Progenitor cell of endocrine pancreas (in vitro differentiated cells): ENCODE results near the gene TNPO1. TPM values are rescaled to one million over a fixed set of nuclear protein-coding genes. Genes with fewer than 3 reads are reported as not detected.
"Not testable (repeated sequence)": the region's sequence is repeated elsewhere in the genome, so short reads cannot be mapped to it uniquely, and the experiment has no call there.

Experiments used
- DNase-seq: peaks from one replicate; pipeline ENCODE4 v3.0.0; 2021; ENCODE audit warnings: low spot score; ENCODE audit not compliant: unreplicated experiment
- H3K27ac Mint-ChIP-seq: 2 replicates; pipeline ENCODE4 v1.8.0; 2021; ENCODE audit warnings: mild to moderate bottlenecking, moderate library complexity, mixed read lengths
- H3K27me3 Mint-ChIP-seq: 2 replicates; pipeline ENCODE4 v1.8.0; 2021; ENCODE audit warnings: mixed read lengths
- H3K36me3 Mint-ChIP-seq: 2 replicates; pipeline ENCODE4 v1.8.0; 2022; ENCODE audit warnings: mixed read lengths; ENCODE audit not compliant: insufficient read depth
- H3K4me1 Mint-ChIP-seq: 2 replicates; pipeline ENCODE4 v1.8.0; 2021; ENCODE audit warnings: low read depth, mixed read lengths
- H3K4me3 Mint-ChIP-seq: 2 replicates; pipeline ENCODE4 v1.8.0; 2021; ENCODE audit warnings: low read depth, mild to moderate bottlenecking, moderate library complexity, mixed read lengths
- H3K9me3 Mint-ChIP-seq: 2 replicates; pipeline ENCODE4 v1.8.0; 2021; ENCODE audit warnings: low read depth, mixed read lengths
- total RNA-seq: library from RNA; stranded (reverse); gene quantifications from 2 replicates; pipeline ENCODE4 v1.2.1, GENCODE V29; 2021
- TF ChIP-seq, protein P1 (sequence below): fragments of 200-600 bp; sonication (generic); IDR thresholded peaks from one replicate; pipeline ENCODE4 v1.5.0; 2021; ENCODE audit warnings: antibody characterized with exemption, mild to moderate bottlenecking; ENCODE audit not compliant: unreplicated experiment

TNPO1 gene
- total RNA-seq, 1 donor from 2014 or later, result 149 TPM

DNA sequence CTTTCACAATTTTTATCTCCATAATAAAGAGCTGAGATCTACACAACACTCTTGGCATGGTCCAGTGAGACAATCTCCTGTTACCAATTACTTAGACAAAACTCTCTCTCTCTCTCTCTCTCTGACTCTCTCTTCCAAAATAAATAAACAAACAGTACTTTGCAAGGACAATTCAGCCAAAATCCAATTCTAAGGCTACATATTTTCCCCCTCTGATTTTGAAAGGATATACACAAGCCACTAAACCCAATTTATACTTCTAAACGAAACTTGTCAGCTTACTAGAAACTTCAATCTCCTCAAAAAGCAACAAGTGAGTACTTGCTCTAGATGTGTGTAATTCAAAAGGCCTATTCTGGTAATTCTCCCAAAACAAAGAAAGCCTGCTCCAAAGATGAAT, 26.3 kb upstream of the TNPO1 start:
- H3K27me3 Mint-ChIP-seq, result peaks cover 6% of the 10 kb centered on the region
- peaks cover 8% of the 10 kb centered on the region for H3K4me1 Mint-ChIP-seq
- TF ChIP-seq, protein P1, sequence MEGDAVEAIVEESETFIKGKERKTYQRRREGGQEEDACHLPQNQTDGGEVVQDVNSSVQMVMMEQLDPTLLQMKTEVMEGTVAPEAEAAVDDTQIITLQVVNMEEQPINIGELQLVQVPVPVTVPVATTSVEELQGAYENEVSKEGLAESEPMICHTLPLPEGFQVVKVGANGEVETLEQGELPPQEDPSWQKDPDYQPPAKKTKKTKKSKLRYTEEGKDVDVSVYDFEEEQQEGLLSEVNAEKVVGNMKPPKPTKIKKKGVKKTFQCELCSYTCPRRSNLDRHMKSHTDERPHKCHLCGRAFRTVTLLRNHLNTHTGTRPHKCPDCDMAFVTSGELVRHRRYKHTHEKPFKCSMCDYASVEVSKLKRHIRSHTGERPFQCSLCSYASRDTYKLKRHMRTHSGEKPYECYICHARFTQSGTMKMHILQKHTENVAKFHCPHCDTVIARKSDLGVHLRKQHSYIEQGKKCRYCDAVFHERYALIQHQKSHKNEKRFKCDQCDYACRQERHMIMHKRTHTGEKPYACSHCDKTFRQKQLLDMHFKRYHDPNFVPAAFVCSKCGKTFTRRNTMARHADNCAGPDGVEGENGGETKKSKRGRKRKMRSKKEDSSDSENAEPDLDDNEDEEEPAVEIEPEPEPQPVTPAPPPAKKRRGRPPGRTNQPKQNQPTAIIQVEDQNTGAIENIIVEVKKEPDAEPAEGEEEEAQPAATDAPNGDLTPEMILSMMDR, result no peak
- no peak overlapping the region for H3K4me3 Mint-ChIP-seq
- H3K9me3 Mint-ChIP-seq, result peaks cover 4% of the 10 kb centered on the region
- H3K36me3 Mint-ChIP-seq, result no peaks in the 10 kb centered on the region
- no peak for DNase-seq
- no peak overlapping the region for H3K27ac Mint-ChIP-seq

DNA sequence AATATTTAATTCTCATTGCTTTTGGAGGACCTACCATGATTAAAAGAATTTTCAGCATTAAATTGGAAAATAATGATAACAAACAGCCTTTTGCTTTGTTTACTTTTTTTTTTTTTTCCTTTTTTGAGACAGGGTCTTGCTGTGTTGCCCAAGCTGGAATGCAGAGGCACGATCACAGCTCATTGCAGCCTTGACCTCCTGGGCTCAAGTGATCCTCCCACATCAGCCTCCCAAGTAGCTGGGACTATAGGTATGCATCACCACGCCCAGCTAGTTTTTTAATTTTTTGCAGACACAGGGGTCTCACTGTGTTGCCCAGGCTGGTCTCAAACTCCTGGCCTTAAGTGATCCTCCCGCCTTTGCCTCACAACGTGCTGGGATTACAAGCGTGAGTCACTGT, 23.8 kb upstream of the TNPO1 start:
- not testable (repeated sequence) for H3K4me3 Mint-ChIP-seq, H3K27ac Mint-ChIP-seq, H3K36me3 Mint-ChIP-seq, H3K4me1 Mint-ChIP-seq, H3K9me3 Mint-ChIP-seq, DNase-seq, H3K27me3 Mint-ChIP-seq

DNA sequence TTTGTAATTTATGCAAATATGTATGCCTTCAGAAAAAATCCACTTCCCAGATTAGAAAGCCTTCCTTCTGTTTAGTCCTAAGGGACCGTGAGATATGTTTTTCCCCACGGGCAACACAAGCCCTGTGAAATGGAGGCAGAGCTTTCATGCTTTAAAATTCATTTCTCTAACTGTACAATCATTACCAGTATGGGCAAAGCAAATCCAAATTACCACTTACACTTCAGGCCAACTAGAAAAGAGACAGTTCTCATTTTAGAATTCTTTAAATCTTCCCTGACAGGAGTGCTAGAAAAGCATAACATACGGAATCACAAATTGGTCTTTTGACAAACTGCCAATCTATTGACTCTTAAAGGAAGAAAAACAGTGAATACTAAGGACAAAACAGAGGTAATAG, 20.5 kb upstream of the TNPO1 start:
- no peak overlapping the region for H3K4me3 Mint-ChIP-seq
- no peaks in the 10 kb centered on the region for H3K36me3 Mint-ChIP-seq
- no peak overlapping the region for H3K27ac Mint-ChIP-seq
- H3K4me1 Mint-ChIP-seq, result peaks cover 6% of the 10 kb centered on the region
- no peak for DNase-seq
- TF ChIP-seq, protein P1, result no peak
- peaks cover 6% of the 10 kb centered on the region for H3K27me3 Mint-ChIP-seq
- H3K9me3 Mint-ChIP-seq, result no peaks in the 10 kb centered on the region

DNA sequence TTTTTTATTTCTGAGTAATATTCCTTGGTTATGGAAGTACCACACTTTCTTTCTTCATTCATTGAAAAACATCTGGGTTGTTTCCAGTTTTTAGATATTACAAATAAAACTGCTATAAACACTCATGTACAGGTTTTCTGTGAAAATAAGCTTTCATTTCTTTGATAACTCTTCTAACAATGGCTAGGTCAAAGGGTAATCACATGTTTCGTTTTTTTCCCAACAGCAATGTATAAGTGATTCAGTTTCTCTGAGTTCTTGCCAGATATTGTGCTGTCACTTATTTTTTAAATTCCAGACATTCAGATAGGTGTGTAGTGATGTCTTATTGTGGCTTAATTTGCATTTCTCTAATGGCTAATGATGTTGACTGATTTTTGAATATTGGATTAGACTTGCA, 16.7 kb upstream of the TNPO1 start:
- Mint-ChIP-seq H3K4me3 (no peak overlapping the region), H3K4me1 (no peaks in the 10 kb centered on the region), H3K27me3 (peaks cover under 1% of the 10 kb centered on the region), H3K27ac (no peak overlapping the region), H3K36me3 (no peaks in the 10 kb centered on the region), H3K9me3 (peaks cover 2% of the 10 kb centered on the region)
- DNase-seq, result no peak
- TF ChIP-seq, protein P1, result no peak

DNA sequence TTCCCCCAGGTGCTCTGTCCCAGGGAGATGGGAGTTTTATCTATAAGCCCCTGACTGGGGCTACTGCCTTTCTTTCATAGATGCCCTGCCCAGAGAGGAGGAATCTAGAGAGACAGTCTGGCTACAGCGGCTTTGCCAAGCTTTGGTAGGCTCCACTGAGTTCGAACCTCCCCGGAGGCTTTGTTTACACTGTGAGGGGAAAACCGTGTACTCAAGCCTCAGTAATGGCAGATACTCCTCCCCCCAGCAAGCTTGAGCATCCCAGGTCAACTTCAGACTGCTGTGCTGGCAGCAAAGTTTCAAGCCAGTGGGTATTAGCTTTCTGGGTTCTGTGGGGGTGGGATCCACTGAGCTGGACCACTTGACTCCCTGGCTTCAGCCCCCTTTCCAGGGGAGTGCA, 7.8 kb upstream of the TNPO1 start:
- peaks cover 16% of the 10 kb centered on the region for H3K9me3 Mint-ChIP-seq
- not testable (repeated sequence) for H3K4me3 Mint-ChIP-seq, DNase-seq, H3K4me1 Mint-ChIP-seq, H3K36me3 Mint-ChIP-seq, H3K27me3 Mint-ChIP-seq, H3K27ac Mint-ChIP-seq

DNA sequence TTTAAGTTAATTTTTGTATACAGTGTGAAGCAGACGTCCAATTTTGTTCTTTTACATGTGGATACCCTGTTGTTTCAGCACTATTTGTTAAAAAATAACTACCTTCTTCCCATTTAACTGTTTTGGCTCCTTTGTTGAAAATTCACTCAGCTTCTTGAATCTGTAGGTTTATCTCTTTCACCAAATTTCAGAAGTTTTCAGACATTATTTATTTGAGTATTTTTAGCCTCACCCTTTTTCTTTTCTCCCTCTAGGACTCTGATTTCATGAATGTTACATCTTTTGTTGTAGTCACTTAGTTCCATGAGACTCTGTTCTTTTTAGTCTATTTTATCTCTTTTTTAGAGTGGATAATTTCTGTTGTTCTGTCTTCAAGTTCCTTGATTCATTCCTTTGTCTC, 4.6 kb upstream of the TNPO1 start:
- no peaks in the 10 kb centered on the region for H3K27me3 Mint-ChIP-seq
- H3K27ac Mint-ChIP-seq, result no peak overlapping the region
- TF ChIP-seq, protein P1, result no peak
- no peak overlapping the region for H3K4me3 Mint-ChIP-seq
- DNase-seq, result no peak
- H3K4me1 Mint-ChIP-seq, result peaks cover 5% of the 10 kb centered on the region
- H3K36me3 Mint-ChIP-seq, result no peaks in the 10 kb centered on the region
- H3K9me3 Mint-ChIP-seq, result no peaks in the 10 kb centered on the region

DNA sequence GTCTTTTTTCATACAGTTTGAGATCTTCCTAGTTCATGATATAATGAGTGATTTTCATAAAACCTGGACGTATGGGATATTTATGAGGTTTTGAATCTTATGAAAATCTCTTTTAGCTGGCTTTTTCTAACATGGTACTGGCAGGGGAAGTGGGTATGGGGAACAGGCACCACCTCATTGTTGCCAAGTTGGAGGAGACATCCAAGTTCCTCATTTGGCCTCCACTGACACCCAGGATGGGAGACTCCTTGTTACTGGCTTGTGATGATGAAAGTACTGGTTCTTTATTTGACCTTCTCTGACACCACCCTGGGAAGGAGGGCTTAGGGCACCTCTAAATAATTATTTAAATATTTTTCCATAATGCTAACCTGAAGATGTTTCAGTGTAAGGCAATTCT, 4.0 kb upstream of the TNPO1 start:
- H3K9me3 Mint-ChIP-seq, result no peaks in the 10 kb centered on the region
- H3K27me3 Mint-ChIP-seq, result no peaks in the 10 kb centered on the region
- no peak for DNase-seq
- no peak overlapping the region for H3K27ac Mint-ChIP-seq
- H3K4me1 Mint-ChIP-seq, result peaks cover 5% of the 10 kb centered on the region
- no peaks in the 10 kb centered on the region for H3K36me3 Mint-ChIP-seq
- no peak overlapping the region for H3K4me3 Mint-ChIP-seq
- TF ChIP-seq, protein P1, result no peak
